Activated CD4-positive, CD25-positive, alpha-beta regulatory T cell treated with anti-CD3 and anti-CD28 coated beads, Interleukin-2, amount 50 U/mL, for 16 hours (primary cell): ENCODE results near the gene CUTA.

ENCODE experiments used
- DNase-seq: peaks from one replicate; pipeline ENCODE4 v3.0.0-alpha.2; 2020; ENCODE audit warnings: low read depth, low spot score

CUTA gene, protein sequence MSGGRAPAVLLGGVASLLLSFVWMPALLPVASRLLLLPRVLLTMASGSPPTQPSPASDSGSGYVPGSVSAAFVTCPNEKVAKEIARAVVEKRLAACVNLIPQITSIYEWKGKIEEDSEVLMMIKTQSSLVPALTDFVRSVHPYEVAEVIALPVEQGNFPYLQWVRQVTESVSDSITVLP

DNA sequence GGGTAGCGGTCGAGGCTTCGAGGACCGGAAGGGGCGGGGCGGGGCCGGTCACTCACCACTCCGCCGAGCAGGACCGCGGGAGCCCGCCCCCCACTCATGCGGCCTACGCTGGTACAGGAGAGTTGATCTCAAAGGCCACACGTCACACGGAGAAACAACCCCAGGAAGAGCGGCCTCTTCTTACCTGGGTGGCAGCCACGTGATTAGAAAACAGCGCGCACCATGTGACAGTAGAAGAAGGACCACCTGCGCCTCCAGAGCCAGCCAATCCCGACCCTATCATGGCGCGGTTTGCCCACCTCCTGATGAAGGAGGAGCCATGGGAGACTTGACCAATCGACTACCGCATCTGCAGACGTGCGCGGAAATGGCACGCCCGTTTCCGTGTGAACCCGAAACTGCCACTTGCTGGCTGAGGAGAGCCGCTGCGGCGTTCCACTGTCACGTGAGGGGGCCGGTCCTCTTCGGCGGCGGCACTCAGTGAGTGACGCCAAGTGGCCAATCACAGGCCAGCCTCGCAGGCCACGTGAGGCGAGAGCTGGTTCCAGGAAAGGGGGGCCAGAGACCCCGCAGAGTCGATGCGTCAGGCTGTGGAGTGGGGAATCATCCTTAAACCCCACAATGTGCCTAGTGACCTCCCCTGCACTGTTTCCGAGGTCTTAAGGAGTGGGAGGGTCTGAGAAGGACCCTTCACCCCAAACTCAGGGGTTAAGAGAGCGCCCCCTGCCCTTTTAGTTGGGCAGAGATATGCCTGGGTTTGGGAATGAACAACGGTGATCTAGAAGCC lies at the start of gene CUTA:
CUTA (minus strand) TSS at position 205 of the 787 bp plus-strand sequence; CDS start at position 98, 107 bp downstream.
- DNase-seq: peak; percentile 98

DNA sequence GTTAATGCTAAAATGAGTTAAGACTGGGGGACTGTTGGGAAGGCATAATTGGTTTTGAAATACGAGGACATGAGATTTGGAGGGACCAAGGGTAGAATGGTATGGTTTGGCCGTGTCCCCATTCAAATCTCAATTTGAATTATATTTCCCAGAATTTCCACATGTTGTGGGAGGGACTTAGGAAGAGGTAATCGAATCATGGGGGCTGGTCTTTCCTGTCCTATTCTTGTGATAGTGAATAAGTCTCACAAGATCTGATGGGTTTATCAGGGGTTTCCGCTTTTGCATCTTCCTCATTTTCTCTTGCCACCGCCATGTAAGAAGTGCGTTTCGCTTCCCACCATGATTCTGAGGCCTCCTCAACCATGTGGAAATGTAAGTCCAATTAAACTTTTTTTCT lies 49.2 kb upstream of the CUTA start:
- no peak for DNase-seq

DNA sequence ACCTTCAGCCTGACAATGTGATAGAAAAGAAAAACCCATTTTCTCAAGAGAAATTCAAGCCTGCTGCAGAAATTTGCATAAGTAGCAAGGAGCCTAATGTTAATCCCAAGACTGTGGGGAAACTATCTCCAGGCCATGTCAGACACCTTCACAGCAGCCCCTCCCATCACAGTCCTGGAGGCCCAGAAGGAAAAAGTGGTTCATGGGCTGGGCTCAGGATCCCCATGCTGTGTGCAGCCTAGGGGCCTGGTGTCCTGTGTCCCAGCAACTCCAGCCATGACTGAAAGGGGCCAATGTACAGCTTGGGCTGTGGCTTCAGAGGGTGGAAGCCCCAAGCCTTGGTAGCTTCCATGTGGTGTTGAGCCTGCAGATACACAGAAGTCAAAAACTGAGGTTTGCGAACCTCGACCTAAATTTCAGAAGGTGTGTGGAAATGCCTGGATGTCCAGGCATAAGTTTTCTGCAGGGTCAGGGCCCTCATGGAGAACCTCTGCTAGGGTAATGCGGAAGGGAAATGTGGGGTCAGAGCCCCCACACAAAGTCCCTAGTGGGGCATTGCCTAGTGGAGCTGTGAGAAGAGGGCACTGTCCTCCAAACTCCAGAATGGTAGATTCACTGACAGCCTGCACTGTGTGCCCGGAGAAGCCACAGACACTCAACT lies 48.3 kb upstream of the CUTA start:
- DNase-seq: no peak

DNA sequence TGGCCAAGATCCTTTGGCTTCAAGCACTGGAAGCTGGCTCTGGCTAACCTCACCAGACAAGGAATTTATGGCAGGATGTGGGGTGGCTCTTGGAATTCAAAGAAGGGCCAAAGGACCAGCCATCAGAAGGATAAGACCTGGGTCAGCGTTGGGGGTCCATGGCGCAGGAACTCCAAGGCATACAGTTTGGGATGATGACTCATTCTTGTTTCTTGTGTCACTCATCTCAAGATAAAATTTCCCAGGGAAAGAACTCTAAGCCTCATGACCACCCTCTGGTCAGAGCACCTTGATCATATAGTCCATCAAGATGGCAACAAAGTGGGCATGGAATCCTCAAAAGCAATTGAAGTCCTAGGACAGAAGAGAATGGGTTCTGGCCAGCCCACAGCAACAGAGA lies 41.3 kb upstream of the CUTA start:
- DNase-seq: no peak

DNA sequence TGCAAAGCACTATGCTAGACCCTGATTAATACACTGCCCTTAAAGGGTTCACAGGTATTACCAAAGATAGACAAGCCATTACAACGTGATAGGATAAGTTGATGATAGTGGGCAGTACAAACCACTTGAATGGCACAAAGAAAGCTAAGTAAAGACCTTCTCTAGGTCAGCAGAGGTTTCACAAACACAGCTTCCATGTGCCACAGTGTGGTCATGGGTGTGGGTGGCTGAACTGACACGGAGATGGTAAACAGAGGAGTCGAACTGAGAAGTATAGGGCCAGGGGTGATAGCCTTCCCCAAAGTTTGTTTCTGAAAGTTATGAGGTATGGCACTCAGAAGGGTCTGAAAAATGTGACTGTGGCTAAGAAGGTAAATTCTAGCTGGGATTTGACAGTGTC lies 40.8 kb upstream of the CUTA start:
- DNase-seq: no peak

DNA sequence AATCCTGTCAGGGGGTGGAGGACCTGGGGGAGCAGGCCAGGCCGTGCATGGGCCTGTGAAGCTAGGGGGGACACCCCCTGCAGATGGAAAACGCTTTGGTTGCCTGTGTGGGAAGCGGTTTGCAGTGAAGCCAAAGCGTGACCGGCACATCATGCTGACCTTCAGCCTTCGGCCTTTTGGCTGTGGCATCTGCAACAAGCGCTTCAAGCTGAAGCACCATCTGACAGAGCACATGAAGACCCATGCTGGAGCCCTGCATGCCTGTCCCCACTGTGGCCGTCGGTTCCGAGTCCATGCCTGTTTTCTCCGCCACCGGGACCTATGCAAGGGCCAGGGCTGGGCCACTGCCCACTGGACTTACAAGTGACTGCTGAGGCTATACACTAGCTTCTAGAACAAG lies 38.2 kb upstream of the CUTA start:
- DNase-seq: no peak

DNA sequence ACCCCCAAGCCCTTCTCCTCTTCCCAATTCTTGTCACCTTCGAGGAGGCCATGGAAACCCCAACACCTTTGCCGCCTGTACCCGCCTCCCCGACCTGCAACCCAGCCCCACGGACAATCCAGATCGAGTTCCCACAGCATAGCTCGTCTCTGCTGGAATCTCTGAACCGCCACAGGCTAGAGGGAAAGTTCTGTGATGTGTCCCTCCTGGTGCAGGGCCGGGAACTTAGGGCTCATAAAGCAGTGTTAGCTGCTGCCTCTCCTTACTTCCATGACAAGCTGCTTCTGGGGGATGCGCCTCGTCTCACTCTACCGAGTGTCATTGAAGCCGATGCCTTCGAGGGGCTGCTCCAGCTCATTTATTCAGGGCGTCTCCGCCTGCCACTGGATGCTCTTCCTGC lies 37.1 kb upstream of the CUTA start:
- no peak for DNase-seq

DNA sequence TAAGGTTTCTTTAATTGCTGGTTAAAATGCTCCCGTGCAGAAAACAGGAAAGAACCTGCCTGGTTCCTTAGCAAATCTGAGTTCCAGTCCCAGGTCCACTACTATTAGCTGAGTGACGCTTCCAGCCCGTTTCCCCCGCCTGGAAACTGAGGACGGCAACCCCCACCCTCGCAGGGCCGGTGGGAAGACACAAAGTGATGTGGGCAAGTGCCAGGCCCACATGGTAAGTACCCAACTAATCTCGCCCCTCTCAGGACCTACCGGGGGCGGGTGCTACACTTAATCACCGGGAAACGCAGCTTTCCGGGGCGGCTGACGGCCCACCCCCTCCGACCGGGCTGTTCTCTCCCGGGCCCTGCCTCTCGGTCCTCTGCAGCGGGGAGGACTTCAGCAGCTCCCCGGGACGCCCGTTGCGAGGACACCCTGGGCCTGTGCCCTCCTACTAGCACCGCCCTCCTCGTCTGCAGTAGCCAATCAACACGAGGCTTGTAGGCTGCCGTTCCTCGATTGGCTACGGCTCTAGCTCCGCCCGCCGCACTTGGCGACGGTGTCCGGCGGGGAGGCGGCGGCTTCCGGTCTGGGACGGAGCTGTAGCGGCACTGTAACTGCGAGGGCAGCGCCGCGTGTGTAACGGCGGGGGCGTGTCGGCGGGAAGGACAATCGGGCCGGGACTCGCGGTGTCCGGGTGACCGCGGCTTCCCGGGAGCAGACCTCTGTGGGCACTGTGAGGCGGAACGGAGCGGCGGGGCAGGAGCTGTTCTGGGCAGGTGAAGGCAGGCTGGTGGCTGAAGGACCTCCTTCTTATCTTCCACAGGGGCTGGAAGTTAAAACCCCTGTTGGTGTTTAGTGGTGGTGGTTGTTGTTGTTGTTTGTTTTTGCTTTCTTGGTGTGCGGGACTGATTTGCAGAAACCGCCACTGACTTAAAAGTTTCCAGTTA lies 36.4 kb upstream of the CUTA start, which contains the start of gene ZBTB9:
ZBTB9 (plus strand) TSS at position 568 of the 938 bp plus-strand sequence. CDS start 525 bp downstream, outside the sequence.
- peak; percentile 89 for DNase-seq

DNA sequence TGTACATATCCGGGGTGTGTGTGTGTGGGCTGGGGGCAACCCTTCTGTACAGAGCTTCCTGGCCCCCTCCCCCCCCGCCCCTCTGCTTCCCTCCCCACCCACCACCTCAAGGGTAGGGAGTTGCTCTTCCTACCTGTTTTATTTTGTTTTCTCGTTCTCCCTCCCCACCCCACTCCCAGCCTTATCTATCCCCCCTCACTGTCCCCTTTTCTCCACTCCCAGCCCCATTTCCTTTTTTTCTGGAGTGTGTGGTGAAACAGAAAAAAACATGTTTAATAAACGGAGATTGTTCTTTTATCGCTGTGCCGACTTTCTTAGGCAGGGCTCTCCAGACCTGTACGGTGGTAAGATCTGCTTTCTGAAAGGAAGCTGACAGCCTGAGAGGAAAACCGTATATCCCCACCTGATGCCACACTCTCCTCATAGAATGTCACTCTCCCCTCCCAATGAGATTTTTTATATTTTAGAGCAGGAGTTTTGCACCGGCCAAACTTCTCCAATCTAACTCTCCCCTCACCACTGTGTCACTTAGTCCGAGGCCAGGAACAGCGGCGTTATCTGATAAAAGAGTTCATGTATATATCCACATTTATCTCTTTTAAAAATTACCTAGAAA lies 35.6 kb upstream of the CUTA start:
- DNase-seq: no peak

DNA sequence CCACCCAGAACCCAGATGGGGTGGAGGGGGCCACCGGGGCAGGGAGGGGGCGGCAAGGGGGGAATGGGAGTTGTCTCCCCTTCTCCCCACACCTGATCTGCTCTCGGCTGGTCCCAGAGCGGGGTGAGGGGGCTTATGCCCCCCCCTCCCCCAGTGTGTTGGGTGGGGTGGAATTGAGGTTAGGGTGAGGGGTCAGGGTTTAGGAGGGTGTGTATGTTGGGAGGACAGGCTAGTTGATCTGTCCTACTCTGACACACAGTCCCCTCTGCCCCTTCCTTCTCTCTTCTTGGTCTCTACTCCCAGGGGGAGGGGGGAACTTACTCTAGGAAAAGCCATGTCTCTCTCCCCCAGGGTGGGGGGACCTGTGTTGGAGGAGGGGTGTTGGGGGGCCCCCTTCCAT lies 34.6 kb upstream of the CUTA start:
- no peak for DNase-seq

DNA sequence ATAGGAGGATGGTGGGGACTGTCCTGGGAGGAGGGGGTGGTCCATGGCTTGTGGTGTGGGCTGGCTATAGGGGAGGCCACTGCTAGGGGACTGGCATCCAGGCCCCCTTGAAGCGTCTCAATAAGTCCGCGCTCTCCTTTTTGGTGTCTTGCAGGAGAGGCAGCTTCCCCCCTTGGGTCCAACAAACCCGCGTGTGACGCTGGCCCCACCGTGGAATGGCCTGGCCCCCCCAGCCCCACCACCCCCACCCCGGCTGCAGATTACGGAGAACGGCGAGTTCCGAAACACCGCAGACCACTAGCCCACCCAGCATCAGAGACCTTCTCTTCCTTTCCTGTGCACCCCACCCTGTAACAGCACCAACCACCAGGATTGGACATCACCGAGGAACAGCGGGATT lies 33.7 kb upstream of the CUTA start:
- DNase-seq: no peak

DNA sequence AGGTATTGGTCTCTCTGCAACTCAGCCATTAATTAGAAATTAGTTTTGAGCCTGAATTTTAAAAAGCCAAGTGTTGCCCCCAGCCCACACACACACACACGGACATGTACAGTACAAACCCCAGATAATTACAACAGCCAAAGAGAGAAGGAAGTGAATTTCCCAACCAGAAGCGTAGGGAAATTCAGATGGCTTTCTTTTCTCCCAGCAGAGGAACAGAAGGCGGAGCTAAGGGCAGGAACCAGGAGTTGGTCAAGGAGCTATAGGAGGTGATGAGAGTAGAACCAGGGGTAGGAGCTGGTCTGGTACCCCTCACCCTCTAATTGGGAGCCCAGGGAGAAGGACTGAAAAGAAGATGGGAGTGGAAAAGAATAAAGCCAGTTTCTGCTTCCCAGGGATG lies 32.5 kb upstream of the CUTA start:
- no peak for DNase-seq

DNA sequence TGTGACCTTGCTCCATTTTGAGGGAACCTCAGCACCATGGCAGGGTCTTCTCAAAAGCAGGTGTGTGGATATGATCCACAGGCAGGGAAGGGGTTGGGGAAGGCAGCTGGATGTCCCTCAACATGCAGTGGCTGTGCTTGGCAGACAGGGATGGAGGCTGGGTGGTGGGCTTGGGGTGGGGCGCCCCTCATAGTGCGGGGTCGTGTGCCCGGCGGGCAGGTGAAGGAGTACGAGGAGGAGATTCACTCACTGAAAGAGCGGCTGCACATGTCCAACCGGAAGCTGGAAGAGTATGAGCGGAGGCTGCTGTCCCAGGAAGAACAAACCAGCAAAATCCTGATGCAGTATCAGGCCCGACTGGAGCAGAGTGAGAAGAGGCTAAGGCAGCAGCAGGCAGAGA lies 28.4 kb upstream of the CUTA start:
- no peak for DNase-seq

DNA sequence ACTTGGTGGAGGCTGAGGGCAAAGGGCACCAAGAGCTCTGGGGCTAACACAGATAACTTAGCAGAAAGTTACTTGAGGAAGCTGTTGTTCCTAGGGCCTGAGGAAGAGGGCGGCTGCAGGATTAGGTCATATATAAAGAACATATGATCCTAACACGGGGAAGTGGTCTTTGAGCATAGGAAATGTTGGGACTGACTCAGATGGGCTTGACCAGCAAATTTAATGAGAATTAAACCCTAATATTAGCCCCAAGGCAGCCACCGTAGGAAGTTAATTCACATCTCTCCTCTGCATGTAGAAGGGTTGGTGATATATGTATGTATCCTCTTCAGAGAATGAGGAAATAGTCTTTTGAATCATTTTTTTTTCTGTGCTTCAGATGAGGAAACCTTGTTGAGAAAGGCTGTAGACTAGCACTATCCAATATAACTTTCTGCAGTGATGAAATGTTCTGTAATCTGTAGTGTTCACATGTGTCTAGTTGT lies 27.3 kb upstream of the CUTA start:
- DNase-seq: no peak

DNA sequence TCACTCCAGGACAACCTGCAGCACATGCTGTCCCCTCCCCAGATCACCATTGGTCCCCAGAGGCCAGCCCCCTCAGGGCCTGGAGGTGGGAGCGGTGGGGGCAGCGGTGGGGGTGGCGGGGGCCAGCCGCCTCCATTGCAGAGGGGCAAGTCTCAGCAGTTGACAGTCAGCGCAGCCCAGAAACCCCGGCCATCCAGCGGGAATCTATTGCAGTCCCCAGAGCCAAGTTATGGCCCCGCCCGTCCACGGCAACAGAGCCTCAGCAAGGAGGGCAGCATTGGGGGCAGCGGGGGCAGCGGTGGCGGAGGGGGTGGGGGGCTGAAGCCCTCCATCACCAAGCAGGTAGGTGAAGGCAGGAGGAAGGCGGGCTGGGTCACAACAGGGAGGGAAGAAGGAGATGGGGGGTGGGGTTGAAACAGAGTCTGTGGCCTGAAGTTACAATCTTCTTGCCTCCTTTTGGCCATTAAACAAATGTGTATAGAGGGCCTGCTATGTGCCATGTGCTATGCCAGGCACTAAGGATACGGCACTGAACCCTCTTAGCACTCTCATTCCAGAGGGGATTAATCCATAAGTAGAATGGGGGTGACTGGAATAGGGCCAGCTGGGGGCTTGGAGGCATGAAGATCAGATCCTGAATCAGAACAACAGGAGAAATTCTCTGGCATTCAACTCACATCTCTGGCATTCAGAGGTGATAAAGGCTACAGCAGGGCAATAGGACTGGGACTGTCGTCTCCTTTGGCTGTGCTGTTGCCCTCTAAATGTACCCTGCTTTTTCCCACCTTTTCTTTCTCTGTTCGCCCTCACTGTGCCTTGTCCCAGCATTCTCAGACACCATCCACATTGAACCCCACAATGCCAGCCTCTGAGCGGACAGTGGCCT lies 26.0 kb upstream of the CUTA start:
- DNase-seq: no peak

DNA sequence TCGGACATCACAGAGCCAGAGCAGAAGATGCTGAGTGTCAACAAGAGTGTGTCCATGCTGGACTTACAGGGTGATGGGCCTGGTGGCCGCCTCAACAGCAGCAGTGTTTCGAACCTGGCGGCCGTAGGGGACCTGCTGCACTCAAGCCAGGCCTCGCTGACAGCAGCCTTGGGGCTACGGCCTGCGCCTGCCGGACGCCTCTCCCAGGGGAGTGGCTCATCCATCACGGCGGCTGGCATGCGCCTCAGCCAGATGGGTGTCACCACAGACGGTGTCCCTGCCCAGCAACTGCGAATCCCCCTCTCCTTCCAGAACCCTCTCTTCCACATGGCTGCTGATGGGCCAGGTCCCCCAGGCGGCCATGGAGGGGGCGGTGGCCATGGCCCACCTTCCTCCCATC lies 25.1 kb upstream of the CUTA start:
- DNase-seq: no peak

DNA sequence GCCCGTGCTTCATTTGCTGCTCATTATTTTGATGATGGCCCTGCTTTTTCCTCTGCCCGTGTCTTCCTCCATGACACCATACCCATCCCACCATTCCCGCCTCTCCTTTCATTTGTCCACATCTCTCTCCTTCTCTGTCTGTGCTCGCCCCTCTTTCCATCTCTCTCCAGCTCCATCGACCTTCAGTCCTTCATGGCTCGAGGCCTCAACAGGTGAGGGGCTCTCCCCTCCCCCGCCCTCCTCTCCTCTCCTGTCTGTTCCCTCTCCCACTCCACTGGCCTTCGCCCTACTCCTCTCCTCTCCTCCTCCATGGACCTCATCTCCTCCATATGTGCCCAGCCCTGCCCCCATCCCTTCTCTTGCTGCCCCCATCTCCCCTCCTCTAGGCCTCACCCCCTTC lies 24.4 kb upstream of the CUTA start:
- no peak for DNase-seq

DNA sequence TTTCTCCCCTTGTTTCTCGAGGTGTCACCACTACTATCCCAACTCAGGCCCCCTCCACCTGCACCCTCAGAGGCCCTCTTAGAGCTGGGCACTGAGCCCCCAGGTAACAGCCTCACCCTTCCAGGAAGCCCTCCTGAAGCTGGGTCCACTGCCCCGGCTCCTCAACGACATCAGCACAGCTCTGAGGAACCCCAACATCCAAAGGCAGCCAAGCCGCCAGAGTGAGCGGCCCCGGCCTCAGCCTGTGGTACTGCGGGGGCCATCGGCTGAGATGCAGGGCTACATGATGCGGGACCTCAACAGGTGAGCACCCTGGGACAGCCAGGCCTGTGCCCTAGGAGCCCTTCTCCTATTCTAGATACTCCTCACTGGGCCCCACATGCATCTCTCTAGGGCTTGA lies 23.6 kb upstream of the CUTA start:
- DNase-seq: no peak

DNA sequence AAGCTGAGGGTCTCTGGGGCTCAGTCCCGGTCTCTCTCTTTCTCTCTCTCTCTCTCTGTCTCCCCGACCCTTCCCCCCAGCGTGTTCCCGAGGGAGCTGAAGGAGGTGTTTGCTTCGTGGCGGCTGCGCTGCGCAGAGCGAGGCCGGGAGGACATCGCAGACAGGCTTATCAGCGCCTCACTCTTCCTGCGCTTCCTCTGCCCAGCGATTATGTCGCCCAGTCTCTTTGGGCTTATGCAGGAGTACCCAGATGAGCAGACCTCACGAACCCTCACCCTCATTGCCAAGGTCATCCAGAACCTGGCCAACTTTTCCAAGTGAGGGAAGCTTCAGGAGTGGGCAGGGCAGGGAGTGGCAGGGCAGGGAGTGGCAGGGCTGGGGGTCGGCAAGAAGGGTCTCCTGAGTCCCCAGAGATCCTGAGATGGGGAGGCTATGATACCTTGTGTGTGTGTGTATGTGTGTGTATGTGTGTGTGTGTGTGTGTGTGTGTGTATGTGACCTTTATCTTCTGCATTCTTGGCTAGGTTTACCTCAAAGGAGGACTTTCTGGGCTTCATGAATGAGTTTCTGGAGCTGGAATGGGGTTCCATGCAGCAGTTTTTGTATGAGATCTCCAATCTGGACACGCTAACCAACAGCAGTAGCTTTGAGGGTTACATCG lies 22.9 kb upstream of the CUTA start:
- DNase-seq: no peak
